ENCODE measurements around the gene ANAPC15. TPM values are rescaled to one million over a fixed set of nuclear protein-coding genes. Genes with fewer than 3 reads are reported as not detected.
"Not testable (repeated sequence)": the region's sequence is repeated elsewhere in the genome, so short reads cannot be mapped to it uniquely, and the experiment has no call there.

The ANAPC15 gene
- total RNA-seq (2014; rRNA removed; shearing (Covaris generic)), result 23.5 and 46.9 TPM in 2 replicates

- Histone ChIP-seq H3K27me3 (replicated peaks) (no peaks in the 10 kb centered on the region), H3K4me1 (replicated peaks) (peaks cover 14% of the 10 kb centered on the region), H3K36me3 (no peaks in the 10 kb centered on the region; the same call in 1 of the 2 replicates), H3K4me3 (peak within 1 kb of the TSS; percentile 57), H3K27ac (peak within 1 kb of the TSS; percentile 96), H3K9me3 (replicated peaks) (no peaks in the 10 kb centered on the region)
- peak; percentile 95 to 98 for DNase-seq (ENCODE audit: low read depth in 1 of 2, low spot score in 2 of 2)
Measured at GRCh38 chr11:72112143-72112977, at the start of gene ANAPC15. ANAPC15 (minus strand) TSS chr11:72112695; CDS start chr11:72111276, 1,419 bp downstream.

DNA sequence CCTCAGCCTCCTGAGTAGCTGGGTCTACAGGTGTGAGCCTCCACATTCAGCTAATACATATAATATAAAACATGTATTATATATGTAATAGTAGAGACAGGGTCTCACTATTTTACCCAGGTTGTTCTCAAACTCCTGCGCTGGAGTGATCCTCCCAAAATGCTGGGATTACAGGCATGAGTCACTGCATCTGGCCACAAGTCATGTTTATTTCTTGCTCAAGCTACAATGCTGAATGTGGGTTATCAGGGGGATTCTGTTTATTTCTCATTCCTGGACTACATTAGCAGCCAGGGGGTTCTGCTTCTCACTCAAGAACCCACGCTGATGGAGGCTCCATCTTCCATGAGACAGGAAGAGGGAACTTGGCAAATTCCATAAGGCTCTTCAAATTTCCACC lies 47.8 kb upstream of the ANAPC15 start:
- H3K36me3 ChIP-seq, result no peaks in the 10 kb centered on the region
- peaks cover 3% of the 10 kb centered on the region; the same call in 1 of the 2 replicates for H3K4me1 ChIP-seq (replicated peaks)
- peak in 1 of 2 experiments; percentile 5 for DNase-seq (ENCODE audit: low read depth in 1 of 2, low spot score in 2 of 2)
- no peak overlapping the region for H3K4me3 ChIP-seq
- H3K27me3 ChIP-seq (replicated peaks), result no peaks in the 10 kb centered on the region
- H3K27ac ChIP-seq, result no peak overlapping the region
- H3K9me3 ChIP-seq (replicated peaks), result no peaks in the 10 kb centered on the region

GRCh38 chr11:72157131-72157530 lies 44.6 kb upstream of the ANAPC15 start:
- DNase-seq (ENCODE audit: low read depth in 1 of 2, low spot score in 2 of 2), result no peak

GRCh38 chr11:72155751-72156150 lies 43.3 kb upstream of the ANAPC15 start:
- DNase-seq (ENCODE audit: low read depth in 1 of 2, low spot score in 2 of 2), result no peak
- Histone ChIP-seq H3K27ac (no peak overlapping the region), H3K9me3 (replicated peaks) (no peaks in the 10 kb centered on the region), H3K27me3 (replicated peaks) (no peaks in the 10 kb centered on the region), H3K4me3 (no peak overlapping the region), H3K36me3 (no peaks in the 10 kb centered on the region), H3K4me1 (replicated peaks) (peaks cover 3% of the 10 kb centered on the region; the same call in 1 of the 2 replicates)

More at GRCh38 chr11:72157131-72157530, 44.6 kb upstream of the ANAPC15 start:
- H3K4me1 ChIP-seq (replicated peaks), result peaks cover 3% of the 10 kb centered on the region; the same call in 1 of the 2 replicates
- H3K4me3 ChIP-seq, result no peak overlapping the region
- no peaks in the 10 kb centered on the region for H3K36me3 ChIP-seq
- H3K27me3 ChIP-seq (replicated peaks), result no peaks in the 10 kb centered on the region
- H3K9me3 ChIP-seq (replicated peaks), result no peaks in the 10 kb centered on the region
- H3K27ac ChIP-seq, result no peak overlapping the region

- H3K27me3 ChIP-seq (replicated peaks), result no peaks in the 10 kb centered on the region
- H3K9me3 ChIP-seq (replicated peaks), result no peaks in the 10 kb centered on the region
Measured at GRCh38 chr11:72154816-72155215, 42.3 kb upstream of the ANAPC15 start.

DNA sequence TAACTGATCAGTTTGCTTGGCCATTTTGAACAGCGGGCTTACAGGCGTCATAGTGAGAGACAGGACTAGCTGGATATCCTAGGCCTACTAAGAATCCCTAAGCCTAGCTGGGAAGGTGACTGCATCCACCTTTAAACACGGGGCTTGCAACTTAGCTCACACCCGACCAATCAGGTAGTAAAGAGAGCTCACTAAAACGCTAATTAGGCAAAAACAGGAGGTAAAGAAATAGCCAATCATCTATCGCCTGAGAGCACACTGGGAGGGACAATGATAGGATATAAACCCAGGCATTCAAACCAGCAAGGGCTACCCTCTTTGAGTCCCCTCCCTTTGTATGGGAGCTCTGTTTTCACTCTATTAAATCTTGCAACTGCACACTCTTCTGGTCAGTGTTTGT lies 41.4 kb upstream of the ANAPC15 start:
- not testable (repeated sequence) for DNase-seq (ENCODE audit: low read depth in 1 of 2, low spot score in 2 of 2); H3K4me3 ChIP-seq; H3K27me3 ChIP-seq (replicated peaks); H3K27ac ChIP-seq; H3K36me3 ChIP-seq; H3K4me1 ChIP-seq (replicated peaks); H3K9me3 ChIP-seq (replicated peaks)

More at GRCh38 chr11:72154816-72155215, 42.3 kb upstream of the ANAPC15 start:
- Histone ChIP-seq H3K36me3 (no peaks in the 10 kb centered on the region), H3K4me3 (no peak overlapping the region), H3K27ac (no peak overlapping the region), H3K4me1 (replicated peaks) (no peaks in the 10 kb centered on the region)
- no peak for DNase-seq (ENCODE audit: low read depth in 1 of 2, low spot score in 2 of 2)

DNA sequence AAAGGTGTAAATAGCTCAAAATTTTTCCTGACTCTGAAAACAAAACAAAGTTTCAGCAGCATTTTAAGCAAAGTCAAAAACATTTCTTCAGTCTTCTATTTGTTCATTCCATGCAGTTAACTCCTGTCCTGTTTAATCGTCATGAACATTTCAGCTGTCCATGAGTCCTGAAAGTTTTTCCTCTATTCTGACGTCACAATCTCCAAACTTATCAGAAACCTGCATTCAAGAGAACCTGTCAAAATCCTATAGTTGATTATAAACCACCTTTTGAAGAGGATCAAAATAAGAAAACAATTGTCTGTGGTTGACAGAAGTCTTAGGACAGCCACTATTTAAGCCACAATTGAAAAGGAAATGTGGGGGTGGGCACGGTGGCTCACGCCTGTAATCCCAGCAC lies 38.4 kb upstream of the ANAPC15 start:
- no peaks in the 10 kb centered on the region for H3K36me3 ChIP-seq
- no peak for DNase-seq (ENCODE audit: low read depth in 1 of 2, low spot score in 2 of 2)
- no peak overlapping the region for H3K27ac ChIP-seq
- H3K27me3 ChIP-seq (replicated peaks), result no peaks in the 10 kb centered on the region
- no peaks in the 10 kb centered on the region for H3K4me1 ChIP-seq (replicated peaks)
- H3K4me3 ChIP-seq, result no peak overlapping the region
- H3K9me3 ChIP-seq (replicated peaks), result no peaks in the 10 kb centered on the region

- H3K9me3 ChIP-seq (replicated peaks), result no peaks in the 10 kb centered on the region
- no peaks in the 10 kb centered on the region for H3K36me3 ChIP-seq
- H3K27me3 ChIP-seq (replicated peaks), result no peaks in the 10 kb centered on the region
- peaks cover 18% of the 10 kb centered on the region for H3K4me1 ChIP-seq (replicated peaks)
- DNase-seq (ENCODE audit: low read depth in 1 of 2, low spot score in 2 of 2), result no peak
- no peak overlapping the region for H3K4me3 ChIP-seq
- H3K27ac ChIP-seq, result no peak overlapping the region
Measured at GRCh38 chr11:72146625-72147024, 34.1 kb upstream of the ANAPC15 start.

DNA sequence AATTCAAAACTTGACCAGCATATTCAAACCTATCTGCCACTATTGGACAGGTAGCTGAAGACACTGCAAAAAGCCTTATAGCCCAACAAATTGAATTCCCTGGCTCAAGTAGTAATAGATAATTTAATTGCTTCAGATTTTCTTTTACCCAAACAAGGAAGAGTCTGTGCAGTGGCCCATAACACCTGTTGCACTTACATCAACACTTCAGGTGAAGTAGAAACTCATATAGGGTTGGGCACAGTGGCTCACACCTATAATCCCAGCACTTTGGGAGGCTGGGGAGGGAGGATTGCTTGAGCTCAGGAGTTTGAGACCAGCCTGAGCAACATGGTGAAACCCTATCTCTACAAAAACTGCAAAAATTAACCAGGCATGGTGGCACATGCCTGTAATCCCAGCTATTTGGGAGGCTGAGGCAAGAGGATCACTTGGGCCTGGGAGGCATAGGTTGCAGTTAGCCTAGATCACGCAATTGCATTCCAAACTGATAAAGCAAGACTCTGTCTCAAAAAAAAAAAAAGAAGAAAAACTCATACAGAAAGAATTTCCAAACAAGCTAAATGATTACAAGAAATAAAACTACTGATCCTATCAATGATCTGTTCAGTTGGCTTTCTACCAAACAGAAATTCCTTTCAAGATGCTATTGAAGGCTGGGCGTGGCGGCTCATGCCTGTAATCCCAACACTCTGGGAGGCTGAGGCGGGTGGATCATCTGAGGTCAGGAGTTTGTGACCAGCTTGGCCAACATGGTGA lies 32.5 kb upstream of the ANAPC15 start:
- H3K4me1 ChIP-seq (replicated peaks), result peaks cover 30% of the 10 kb centered on the region
- peak overlapping the region; percentile 76 for H3K27ac ChIP-seq

GRCh38 chr11:72142543-72142942 lies 30.0 kb upstream of the ANAPC15 start:
- H3K27ac ChIP-seq; DNase-seq (ENCODE audit: low read depth in 1 of 2, low spot score in 2 of 2); H3K36me3 ChIP-seq: not testable (repeated sequence)

More for the DNA sequence above, 32.5 kb upstream of the ANAPC15 start:
- no peaks in the 10 kb centered on the region for H3K27me3 ChIP-seq (replicated peaks)
- no peak overlapping the region for H3K4me3 ChIP-seq
- no peaks in the 10 kb centered on the region for H3K36me3 ChIP-seq
- H3K9me3 ChIP-seq (replicated peaks), result no peaks in the 10 kb centered on the region
- DNase-seq (ENCODE audit: low read depth in 1 of 2, low spot score in 2 of 2), result peak; percentile 43 to 50

DNA sequence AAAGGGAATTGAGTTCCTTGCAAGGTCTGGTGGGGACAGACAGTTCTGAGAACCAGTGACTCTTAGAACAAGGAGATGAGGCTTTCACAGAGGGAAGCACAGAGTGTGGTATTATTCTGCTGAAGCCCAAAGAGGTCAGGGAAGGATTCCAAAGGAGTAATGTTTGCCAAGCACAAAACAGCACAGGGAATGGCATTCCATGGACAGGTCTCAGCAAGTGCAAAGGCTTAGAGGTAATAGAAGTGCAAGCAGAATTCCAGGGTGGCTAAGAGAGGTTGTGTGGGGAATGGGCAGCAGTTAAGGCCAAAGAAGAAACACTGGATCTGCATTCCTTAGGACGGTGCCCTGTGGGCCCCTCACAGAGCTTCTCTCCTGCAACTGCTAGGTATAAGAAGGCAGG lies 29.6 kb upstream of the ANAPC15 start:
- H3K4me1 ChIP-seq (replicated peaks), result peaks cover 32% of the 10 kb centered on the region
- H3K27ac ChIP-seq; DNase-seq (ENCODE audit: low read depth in 1 of 2, low spot score in 2 of 2); H3K36me3 ChIP-seq; H3K4me3 ChIP-seq; H3K27me3 ChIP-seq (replicated peaks); H3K9me3 ChIP-seq (replicated peaks): not testable (repeated sequence)

More at GRCh38 chr11:72142543-72142942, 30.0 kb upstream of the ANAPC15 start:
- H3K4me3 ChIP-seq; H3K9me3 ChIP-seq (replicated peaks); H3K27me3 ChIP-seq (replicated peaks): not testable (repeated sequence)
- H3K4me1 ChIP-seq (replicated peaks), result peaks cover 32% of the 10 kb centered on the region

- Histone ChIP-seq H3K9me3 (replicated peaks) (no peaks in the 10 kb centered on the region), H3K27me3 (replicated peaks) (no peaks in the 10 kb centered on the region), H3K4me3 (no peak overlapping the region), H3K27ac (peak overlapping the region; percentile 49), H3K4me1 (replicated peaks) (peaks cover 32% of the 10 kb centered on the region), H3K36me3 (no peaks in the 10 kb centered on the region)
- DNase-seq (ENCODE audit: low read depth in 1 of 2, low spot score in 2 of 2), result peak; percentile 58
Measured at GRCh38 chr11:72141066-72141465, 28.6 kb upstream of the ANAPC15 start.

DNA sequence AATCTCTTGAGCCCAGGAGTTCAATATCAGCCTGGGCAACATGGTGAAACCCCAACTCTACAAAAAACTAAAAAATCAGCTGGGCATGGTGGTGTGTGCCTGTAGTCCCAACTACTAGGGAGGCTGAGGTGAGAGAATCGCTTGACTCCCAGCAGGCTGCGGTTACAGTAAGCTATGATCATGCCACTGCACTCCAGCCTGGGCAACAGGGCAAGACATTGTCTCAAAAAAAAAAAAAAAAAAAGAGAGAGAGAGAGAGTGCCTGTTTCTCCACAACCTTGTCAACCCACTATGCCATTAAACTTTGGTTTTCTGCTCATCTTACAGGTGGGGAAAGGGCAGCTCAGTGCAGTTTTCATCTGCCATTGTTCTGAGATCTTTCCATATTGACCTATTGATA lies 28.2 kb upstream of the ANAPC15 start:
- Histone ChIP-seq H3K4me3 (no peak overlapping the region), H3K9me3 (replicated peaks) (no peaks in the 10 kb centered on the region), H3K36me3 (no peaks in the 10 kb centered on the region), H3K27ac (peak overlapping the region; percentile 50), H3K27me3 (replicated peaks) (no peaks in the 10 kb centered on the region), H3K4me1 (replicated peaks) (peaks cover 32% of the 10 kb centered on the region)
- no peak for DNase-seq (ENCODE audit: low read depth in 1 of 2, low spot score in 2 of 2)

- Histone ChIP-seq H3K9me3 (replicated peaks) (no peaks in the 10 kb centered on the region), H3K27me3 (replicated peaks) (no peaks in the 10 kb centered on the region), H3K36me3 (no peaks in the 10 kb centered on the region), H3K27ac (no peak overlapping the region), H3K4me3 (no peak overlapping the region), H3K4me1 (replicated peaks) (peaks cover 23% of the 10 kb centered on the region)
- no peak for DNase-seq (ENCODE audit: low read depth in 1 of 2, low spot score in 2 of 2)
Measured at GRCh38 chr11:72139500-72139899, 27.0 kb upstream of the ANAPC15 start.
